ENCODE data around the gene IFNB1. TPM values are rescaled to one million over a fixed set of nuclear protein-coding genes. Genes with fewer than 3 reads are reported as not detected.

Gene IFNB1
- total RNA-seq, 1 donor from 2014 or later, result not detected

DNA sequence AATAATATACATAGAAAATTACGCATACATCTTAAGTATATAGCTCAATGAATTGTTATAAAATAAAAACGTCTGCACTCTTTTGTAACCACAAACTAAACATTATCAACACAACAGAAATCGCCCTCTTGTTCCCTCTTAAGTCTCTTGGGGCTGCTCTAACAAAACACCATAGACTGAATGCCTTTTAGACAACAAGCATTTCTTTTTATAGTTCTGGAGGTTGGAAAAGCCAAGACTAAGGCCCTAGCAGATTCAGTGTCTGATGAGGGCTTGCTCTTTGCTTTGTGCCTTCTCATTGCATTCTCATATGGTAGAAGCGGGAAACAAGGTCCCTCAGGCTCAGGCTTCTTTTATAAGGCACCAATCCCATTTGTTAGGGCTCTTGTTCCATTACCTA is 4.9 kb upstream of the IFNB1 start:
- peak overlapping the region; percentile 7 for H3K27ac Mint-ChIP-seq (ENCODE audit: unreplicated experiment)

DNA sequence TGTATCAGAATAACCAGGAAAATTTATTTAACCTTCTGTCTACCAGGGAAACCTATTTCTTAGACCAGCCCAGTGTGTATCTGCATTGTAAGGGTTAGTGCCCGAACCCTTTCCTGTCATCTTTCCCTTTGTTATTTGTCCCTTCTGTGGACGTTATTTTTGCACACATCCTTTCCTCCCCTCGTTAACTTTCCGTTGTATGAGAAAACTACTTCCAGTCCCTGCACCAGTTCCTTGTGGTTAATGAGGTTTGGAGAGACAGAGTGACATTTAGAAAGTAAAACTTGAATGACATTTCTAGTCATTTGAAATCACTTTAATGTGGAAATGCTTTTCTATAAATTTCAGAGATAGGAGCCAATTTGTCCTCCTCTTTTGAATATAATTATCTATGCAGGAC is 4.3 kb upstream of the IFNB1 start:
- no peak overlapping the region for H3K27ac Mint-ChIP-seq (ENCODE audit: unreplicated experiment)
- H3K9me3 Mint-ChIP-seq, result peaks cover 6% of the 10 kb centered on the region
- TF ChIP-seq, protein P1, sequence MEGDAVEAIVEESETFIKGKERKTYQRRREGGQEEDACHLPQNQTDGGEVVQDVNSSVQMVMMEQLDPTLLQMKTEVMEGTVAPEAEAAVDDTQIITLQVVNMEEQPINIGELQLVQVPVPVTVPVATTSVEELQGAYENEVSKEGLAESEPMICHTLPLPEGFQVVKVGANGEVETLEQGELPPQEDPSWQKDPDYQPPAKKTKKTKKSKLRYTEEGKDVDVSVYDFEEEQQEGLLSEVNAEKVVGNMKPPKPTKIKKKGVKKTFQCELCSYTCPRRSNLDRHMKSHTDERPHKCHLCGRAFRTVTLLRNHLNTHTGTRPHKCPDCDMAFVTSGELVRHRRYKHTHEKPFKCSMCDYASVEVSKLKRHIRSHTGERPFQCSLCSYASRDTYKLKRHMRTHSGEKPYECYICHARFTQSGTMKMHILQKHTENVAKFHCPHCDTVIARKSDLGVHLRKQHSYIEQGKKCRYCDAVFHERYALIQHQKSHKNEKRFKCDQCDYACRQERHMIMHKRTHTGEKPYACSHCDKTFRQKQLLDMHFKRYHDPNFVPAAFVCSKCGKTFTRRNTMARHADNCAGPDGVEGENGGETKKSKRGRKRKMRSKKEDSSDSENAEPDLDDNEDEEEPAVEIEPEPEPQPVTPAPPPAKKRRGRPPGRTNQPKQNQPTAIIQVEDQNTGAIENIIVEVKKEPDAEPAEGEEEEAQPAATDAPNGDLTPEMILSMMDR (conservative IDR thresholded peaks at IDR 0.05), result no peak
- H3K4me1 Mint-ChIP-seq, result peaks cover 16% of the 10 kb centered on the region
- no peaks in the 10 kb centered on the region for H3K27me3 Mint-ChIP-seq (ENCODE audit: low read depth)
- no peak overlapping the region for H3K4me3 Mint-ChIP-seq
- peaks cover 2% of the 10 kb centered on the region for H3K36me3 Mint-ChIP-seq (ENCODE audit: low read depth)
- DNase-seq (ENCODE audit: low read depth, low spot score), result no peak

More for the DNA sequence above, 4.9 kb upstream of the IFNB1 start:
- Mint-ChIP-seq H3K9me3 (peaks cover 6% of the 10 kb centered on the region), H3K4me1 (peaks cover 16% of the 10 kb centered on the region), H3K27me3 (ENCODE audit: low read depth) (no peaks in the 10 kb centered on the region), H3K4me3 (no peak overlapping the region), H3K36me3 (ENCODE audit: low read depth) (peaks cover 2% of the 10 kb centered on the region)
- DNase-seq (ENCODE audit: low read depth, low spot score), result no peak
- TF ChIP-seq, protein P1 (conservative IDR thresholded peaks at IDR 0.05), result no peak

DNA sequence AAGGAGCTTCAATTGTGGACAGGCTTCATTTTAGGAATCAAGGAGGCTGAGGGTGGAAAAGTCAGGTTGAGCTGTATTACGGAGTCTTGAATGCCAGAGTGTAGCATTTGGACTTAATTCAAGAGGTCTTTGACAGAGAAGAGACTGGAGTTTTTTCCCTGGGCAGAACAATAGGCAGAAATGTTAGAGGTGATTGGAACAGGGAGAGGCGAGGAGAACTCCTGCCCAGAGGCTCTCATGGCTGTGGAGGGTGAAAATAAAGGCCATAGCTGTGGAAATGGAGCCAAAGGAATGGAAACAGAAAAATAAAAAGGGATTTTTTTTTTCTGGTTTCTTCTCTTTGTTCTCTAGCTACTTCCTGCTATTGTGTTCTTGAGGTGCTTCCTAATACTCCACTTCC is 3.7 kb upstream of the IFNB1 start:
- no peak overlapping the region for H3K27ac Mint-ChIP-seq (ENCODE audit: unreplicated experiment)

DNA sequence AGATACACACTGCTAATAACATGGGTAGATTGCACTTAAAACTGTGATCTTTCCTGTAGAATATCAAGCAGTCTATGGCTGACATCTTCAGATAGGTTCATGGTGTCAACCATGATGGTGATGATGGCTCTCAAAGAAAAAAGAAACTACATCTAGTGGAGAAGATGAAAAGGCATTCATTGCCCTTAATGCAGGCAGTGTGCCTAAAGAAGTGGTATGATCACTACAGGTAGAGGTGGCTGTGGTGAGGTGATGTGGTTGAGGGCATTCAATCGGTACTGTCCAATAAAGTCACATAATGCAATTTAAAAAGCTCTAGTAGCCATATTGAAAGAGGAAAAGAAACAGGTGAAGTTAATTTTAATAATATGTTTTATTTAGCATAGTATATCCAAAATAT is 3.1 kb upstream of the IFNB1 start:
- TF ChIP-seq, protein P1 (conservative IDR thresholded peaks at IDR 0.05), result no peak
- Mint-ChIP-seq H3K36me3 (ENCODE audit: low read depth) (peaks cover 2% of the 10 kb centered on the region), H3K27me3 (ENCODE audit: low read depth) (no peaks in the 10 kb centered on the region), H3K4me1 (peaks cover 17% of the 10 kb centered on the region), H3K4me3 (no peak overlapping the region), H3K27ac (ENCODE audit: unreplicated experiment) (no peak overlapping the region), H3K9me3 (peaks cover 6% of the 10 kb centered on the region)
- no peak for DNase-seq (ENCODE audit: low read depth, low spot score)

More for the DNA sequence above, 3.7 kb upstream of the IFNB1 start:
- Mint-ChIP-seq H3K36me3 (ENCODE audit: low read depth) (peaks cover 2% of the 10 kb centered on the region), H3K4me3 (no peak overlapping the region), H3K27me3 (ENCODE audit: low read depth) (no peaks in the 10 kb centered on the region), H3K4me1 (peaks cover 16% of the 10 kb centered on the region), H3K9me3 (peaks cover 6% of the 10 kb centered on the region)
- no peak for DNase-seq (ENCODE audit: low read depth, low spot score)
- TF ChIP-seq, protein P1 (conservative IDR thresholded peaks at IDR 0.05), result no peak

DNA sequence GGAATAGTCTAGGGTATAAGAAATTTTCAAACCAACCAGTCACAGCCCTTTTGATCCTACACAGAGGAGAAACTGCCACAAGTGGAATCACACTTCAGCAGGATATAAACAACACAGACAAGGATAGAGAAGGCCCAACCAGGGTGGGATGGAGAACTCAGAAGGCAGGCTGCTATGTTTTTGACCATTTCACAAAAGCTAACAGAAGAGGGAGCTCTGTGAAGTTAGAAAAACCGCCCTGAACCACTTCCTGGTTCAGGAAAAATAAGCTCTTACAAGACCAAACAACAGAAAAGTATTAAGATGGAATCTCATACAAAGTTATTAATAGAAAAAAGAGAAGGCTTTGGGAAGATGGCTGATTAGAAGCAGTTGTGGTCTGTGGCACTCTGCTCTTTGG is 960 bp upstream of the IFNB1 start:
- no peak overlapping the region for H3K27ac Mint-ChIP-seq (ENCODE audit: unreplicated experiment)
- TF ChIP-seq, protein P1 (conservative IDR thresholded peaks at IDR 0.05), result no peak
- H3K36me3 Mint-ChIP-seq (ENCODE audit: low read depth), result no peaks in the 10 kb centered on the region
- H3K27me3 Mint-ChIP-seq (ENCODE audit: low read depth), result no peaks in the 10 kb centered on the region
- peaks cover 6% of the 10 kb centered on the region for H3K9me3 Mint-ChIP-seq
- H3K4me3 Mint-ChIP-seq, result no peak overlapping the region
- H3K4me1 Mint-ChIP-seq, result peaks cover 28% of the 10 kb centered on the region
- no peak for DNase-seq (ENCODE audit: low read depth, low spot score)

DNA sequence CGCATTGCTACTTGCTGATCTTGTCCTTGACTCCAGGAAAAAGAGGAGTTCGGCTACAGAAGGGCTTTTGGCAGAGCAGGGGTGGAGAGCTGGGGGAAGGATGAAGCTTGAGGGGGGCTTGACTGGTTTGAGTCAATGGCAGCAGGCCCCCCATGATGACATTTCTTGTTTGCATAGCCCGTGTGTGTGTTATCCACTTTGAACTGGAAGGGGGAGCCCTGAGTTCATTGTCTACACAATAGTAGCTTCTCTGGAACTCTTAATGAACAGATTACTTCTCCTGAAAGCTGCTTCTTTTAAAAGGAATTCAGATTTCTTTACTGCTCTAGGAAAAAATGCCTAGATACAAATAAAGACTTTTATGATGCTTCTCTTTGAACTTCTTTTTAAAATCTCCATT is 2.3 kb downstream of the IFNB1 start:
- no peaks in the 10 kb centered on the region for H3K36me3 Mint-ChIP-seq (ENCODE audit: low read depth)
- peak overlapping the region; percentile 51 for H3K27ac Mint-ChIP-seq (ENCODE audit: unreplicated experiment)
- no peak overlapping the region for H3K4me3 Mint-ChIP-seq
- peaks cover 3% of the 10 kb centered on the region for H3K9me3 Mint-ChIP-seq
- no peak for DNase-seq (ENCODE audit: low read depth, low spot score)
- TF ChIP-seq, protein P1 (conservative IDR thresholded peaks at IDR 0.05), result no peak
- no peaks in the 10 kb centered on the region for H3K27me3 Mint-ChIP-seq (ENCODE audit: low read depth)
- H3K4me1 Mint-ChIP-seq, result peaks cover 12% of the 10 kb centered on the region
